GM19099 (cell line): ENCODE results near the gene UBE2N.

Source experiments
- POLR2A ChIP-seq: IDR thresholded peaks from 3 replicates; pipeline ENCODE4 v1.6.1; 2011; ENCODE audit warnings: low read depth; ENCODE audit not compliant: insufficient read length; ENCODE audit errors: extremely low read depth

Gene UBE2N

DNA sequence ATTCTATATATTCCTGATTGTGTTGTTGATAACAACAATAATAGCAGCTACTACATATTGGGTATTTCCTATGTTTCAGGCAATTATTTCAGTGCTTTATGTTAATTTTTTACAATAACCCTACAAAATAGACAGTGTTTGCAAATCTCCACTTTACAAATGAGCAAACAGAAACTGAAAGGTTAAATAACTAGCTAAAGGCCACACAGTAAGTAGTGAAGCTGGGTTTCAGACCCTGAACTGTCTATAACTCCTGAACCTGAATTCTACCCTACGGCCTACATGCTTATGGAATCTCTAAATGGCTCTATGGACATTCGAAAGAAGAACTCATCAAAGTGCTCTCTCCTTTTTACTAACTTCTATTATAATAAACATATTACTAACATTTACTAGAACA is 83.7 kb downstream of the UBE2N start:
- TF ChIP-seq POLR2A = no peak

DNA sequence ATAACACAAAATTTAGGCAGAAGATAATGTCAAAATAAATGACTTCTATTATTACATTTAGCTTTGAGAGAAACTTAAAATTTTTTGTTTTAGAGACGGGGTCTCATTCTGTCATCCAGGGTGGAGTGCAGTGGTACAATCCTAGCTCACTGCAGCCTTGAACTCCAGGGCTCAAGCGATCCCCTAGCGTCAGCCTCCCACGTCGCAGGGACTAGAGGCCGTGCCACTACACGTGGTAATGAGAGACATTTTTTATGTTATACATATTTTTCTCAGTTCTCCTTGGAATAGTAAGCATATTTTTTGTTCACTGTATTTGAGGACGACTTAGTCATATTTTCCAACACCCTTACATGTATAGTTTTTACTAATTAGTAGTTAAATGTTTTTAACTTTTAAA is 85.5 kb downstream of the UBE2N start:
- TF ChIP-seq POLR2A = no peak
